ENCODE measurements around the gene BANF1.

BANF1 gene

DNA sequence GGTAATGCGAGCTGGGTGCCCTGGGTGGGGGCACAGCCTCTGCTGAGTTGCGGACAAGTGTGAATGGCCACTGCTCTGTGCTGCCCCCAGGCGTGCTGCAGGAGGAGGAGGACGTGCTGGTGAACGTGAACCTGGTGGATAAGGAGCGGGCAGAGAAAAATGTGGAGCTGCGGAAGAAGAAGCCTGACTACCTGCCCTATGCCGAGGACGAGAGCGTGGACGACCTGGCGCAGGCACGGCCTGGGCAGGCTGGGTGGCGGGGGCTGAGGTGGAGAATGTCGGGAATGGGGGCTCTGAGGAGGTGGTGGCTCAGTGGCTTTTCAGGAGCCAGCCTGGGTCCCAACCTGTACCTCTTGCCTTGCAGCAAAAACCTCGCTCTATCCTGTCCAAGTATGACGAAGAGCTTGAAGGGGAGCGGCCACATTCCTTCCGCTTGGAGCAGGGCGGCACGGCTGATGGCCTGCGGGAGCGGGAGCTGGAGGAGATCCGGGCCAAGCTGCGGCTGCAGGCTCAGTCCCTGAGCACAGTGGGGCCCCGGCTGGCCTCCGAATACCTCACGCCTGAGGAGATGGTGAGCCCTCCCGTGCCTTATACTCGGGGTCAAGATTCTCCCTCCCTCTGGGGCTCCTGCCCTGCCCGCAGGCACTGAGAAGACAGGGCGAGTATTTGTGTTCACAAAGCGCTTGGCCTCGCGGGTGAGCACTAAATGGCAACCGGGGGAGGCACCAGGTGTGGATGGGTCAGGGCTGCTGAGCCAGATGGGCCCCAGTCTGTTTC, 36.1 kb upstream of the BANF1 start:
- Histone ChIP-seq H3K27ac (ENCODE audit: low read depth, low read length, severe bottlenecking) (no peak overlapping the region), H3K9me3 (ENCODE audit: control insufficient read depth, low read length) (no peaks in the 10 kb centered on the region), H3K36me3 (ENCODE audit: control insufficient read depth, insufficient read depth, low read length) (peaks cover 70% of the 10 kb centered on the region), H3K4me3 (ENCODE audit: extremely low read depth, insufficient read depth, low read length, poor library complexity, severe bottlenecking) (no peak overlapping the region), H3K4me1 (ENCODE audit: control insufficient read depth, insufficient read depth, low read length, poor library complexity, severe bottlenecking) (peaks cover 5% of the 10 kb centered on the region)
- 98 to 99% methylated on average over 34 of the region's 36 CpGs for WGBS, 2 experiments (ENCODE audit: insufficient coverage in 2 of 2)

DNA sequence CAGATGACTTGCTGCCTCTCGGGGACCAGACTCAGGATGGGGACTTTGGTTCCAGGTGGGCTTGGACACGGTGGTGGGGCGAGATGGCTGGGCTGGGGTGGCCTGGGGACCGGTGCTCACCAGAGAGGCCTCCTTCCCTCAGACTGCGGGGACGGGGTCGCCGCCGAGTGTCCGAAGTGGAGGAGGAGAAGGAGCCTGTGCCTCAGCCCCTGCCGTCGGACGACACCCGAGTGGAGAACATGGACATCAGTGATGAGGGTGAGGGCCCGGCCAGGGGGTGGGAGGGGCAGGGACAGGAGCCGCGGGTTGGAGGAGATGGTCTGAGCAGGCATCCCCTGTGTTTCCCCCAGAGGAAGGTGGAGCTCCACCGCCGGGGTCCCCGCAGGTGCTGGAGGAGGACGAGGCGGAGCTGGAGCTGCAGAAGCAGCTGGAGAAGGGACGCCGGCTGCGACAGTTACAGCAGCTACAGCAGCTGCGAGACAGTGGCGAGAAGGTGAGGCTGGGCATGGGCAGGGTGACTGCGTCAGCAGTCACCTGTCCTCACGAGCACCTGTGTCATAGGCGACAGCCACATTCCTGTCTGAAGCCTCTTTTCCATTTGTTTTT, 34.9 kb upstream of the BANF1 start:
- 94 to 95% methylated on average over 21 to 23 of the region's 30 CpGs for WGBS, 2 experiments (ENCODE audit: insufficient coverage in 2 of 2)
- Histone ChIP-seq H3K36me3 (ENCODE audit: control insufficient read depth, insufficient read depth, low read length) (peaks cover 79% of the 10 kb centered on the region), H3K27ac (ENCODE audit: low read depth, low read length, severe bottlenecking) (no peak overlapping the region), H3K4me1 (ENCODE audit: control insufficient read depth, insufficient read depth, low read length, poor library complexity, severe bottlenecking) (peaks cover 5% of the 10 kb centered on the region), H3K4me3 (ENCODE audit: extremely low read depth, insufficient read depth, low read length, poor library complexity, severe bottlenecking) (no peak overlapping the region), H3K9me3 (ENCODE audit: control insufficient read depth, low read length) (no peaks in the 10 kb centered on the region)

- no peaks in the 10 kb centered on the region for H3K4me1 ChIP-seq (ENCODE audit: control insufficient read depth, insufficient read depth, low read length, poor library complexity, severe bottlenecking)
- no peak overlapping the region for H3K27ac ChIP-seq (ENCODE audit: low read depth, low read length, severe bottlenecking)
- 91 to 97% methylated on average over 14 to 15 of the region's 15 CpGs for whole genome bisulfite sequencing, 2 experiments (ENCODE audit: insufficient coverage in 2 of 2)
- peaks cover 89% of the 10 kb centered on the region for H3K36me3 ChIP-seq (ENCODE audit: control insufficient read depth, insufficient read depth, low read length)
- no peak overlapping the region for H3K4me3 ChIP-seq (ENCODE audit: extremely low read depth, insufficient read depth, low read length, poor library complexity, severe bottlenecking)
- H3K9me3 ChIP-seq (ENCODE audit: control insufficient read depth, low read length) = no peaks in the 10 kb centered on the region
These were observed 33.5 kb upstream of the BANF1 start for GRCh38 chr11:65968600-65969482.

DNA sequence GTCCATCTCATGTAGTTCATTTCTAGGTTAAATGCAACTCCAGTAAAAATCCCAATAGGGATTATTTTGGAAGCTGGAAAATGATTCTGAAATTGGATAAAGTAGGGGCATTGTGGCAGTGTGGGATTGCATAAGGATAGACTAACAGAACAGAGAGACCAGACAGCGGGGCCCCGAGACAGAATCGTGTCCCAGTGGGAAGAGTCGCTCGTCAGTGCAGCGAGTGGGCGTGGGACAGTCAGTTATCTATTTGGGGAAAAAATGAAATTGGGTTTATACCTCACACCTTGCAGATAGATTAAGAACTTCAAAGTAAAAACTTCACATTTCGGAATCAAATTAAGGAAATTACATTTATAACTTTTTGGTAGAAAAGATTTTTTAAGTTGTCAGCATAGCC, 30.2 kb upstream of the BANF1 start:
- Histone ChIP-seq H3K4me3 (ENCODE audit: extremely low read depth, insufficient read depth, low read length, poor library complexity, severe bottlenecking) (no peak overlapping the region), H3K27ac (ENCODE audit: low read depth, low read length, severe bottlenecking) (no peak overlapping the region), H3K4me1 (ENCODE audit: control insufficient read depth, insufficient read depth, low read length, poor library complexity, severe bottlenecking) (no peaks in the 10 kb centered on the region), H3K9me3 (ENCODE audit: control insufficient read depth, low read length) (no peaks in the 10 kb centered on the region), H3K36me3 (ENCODE audit: control insufficient read depth, insufficient read depth, low read length) (peaks cover 81% of the 10 kb centered on the region)
- WGBS, 2 experiments (ENCODE audit: insufficient coverage in 2 of 2) = 94 to 98% methylated on average over 5 to 7 of the region's 8 CpGs

GRCh38 chr11:65973439-65974110, 28.7 kb upstream of the BANF1 start:
- Histone ChIP-seq H3K27ac (ENCODE audit: low read depth, low read length, severe bottlenecking) (no peak overlapping the region), H3K4me1 (ENCODE audit: control insufficient read depth, insufficient read depth, low read length, poor library complexity, severe bottlenecking) (no peaks in the 10 kb centered on the region), H3K36me3 (ENCODE audit: control insufficient read depth, insufficient read depth, low read length) (peaks cover 81% of the 10 kb centered on the region), H3K9me3 (ENCODE audit: control insufficient read depth, low read length) (no peaks in the 10 kb centered on the region), H3K4me3 (ENCODE audit: extremely low read depth, insufficient read depth, low read length, poor library complexity, severe bottlenecking) (no peak overlapping the region)
- 90 to 91% methylated on average over 11 to 13 of the region's 13 CpGs for whole genome bisulfite sequencing, 2 experiments (ENCODE audit: insufficient coverage in 2 of 2)

GRCh38 chr11:65975771-65976170, 26.5 kb upstream of the BANF1 start:
- H3K4me3 ChIP-seq (ENCODE audit: extremely low read depth, insufficient read depth, low read length, poor library complexity, severe bottlenecking) = no peak overlapping the region
- H3K4me1 ChIP-seq (ENCODE audit: control insufficient read depth, insufficient read depth, low read length, poor library complexity, severe bottlenecking) = no peaks in the 10 kb centered on the region
- no peak overlapping the region for H3K27ac ChIP-seq (ENCODE audit: low read depth, low read length, severe bottlenecking)
- no peaks in the 10 kb centered on the region for H3K9me3 ChIP-seq (ENCODE audit: control insufficient read depth, low read length)
- peaks cover 79% of the 10 kb centered on the region for H3K36me3 ChIP-seq (ENCODE audit: control insufficient read depth, insufficient read depth, low read length)
- WGBS, 2 experiments (ENCODE audit: insufficient coverage in 2 of 2) = 92 to 98% methylated on average over 9 of the region's 9 CpGs

DNA sequence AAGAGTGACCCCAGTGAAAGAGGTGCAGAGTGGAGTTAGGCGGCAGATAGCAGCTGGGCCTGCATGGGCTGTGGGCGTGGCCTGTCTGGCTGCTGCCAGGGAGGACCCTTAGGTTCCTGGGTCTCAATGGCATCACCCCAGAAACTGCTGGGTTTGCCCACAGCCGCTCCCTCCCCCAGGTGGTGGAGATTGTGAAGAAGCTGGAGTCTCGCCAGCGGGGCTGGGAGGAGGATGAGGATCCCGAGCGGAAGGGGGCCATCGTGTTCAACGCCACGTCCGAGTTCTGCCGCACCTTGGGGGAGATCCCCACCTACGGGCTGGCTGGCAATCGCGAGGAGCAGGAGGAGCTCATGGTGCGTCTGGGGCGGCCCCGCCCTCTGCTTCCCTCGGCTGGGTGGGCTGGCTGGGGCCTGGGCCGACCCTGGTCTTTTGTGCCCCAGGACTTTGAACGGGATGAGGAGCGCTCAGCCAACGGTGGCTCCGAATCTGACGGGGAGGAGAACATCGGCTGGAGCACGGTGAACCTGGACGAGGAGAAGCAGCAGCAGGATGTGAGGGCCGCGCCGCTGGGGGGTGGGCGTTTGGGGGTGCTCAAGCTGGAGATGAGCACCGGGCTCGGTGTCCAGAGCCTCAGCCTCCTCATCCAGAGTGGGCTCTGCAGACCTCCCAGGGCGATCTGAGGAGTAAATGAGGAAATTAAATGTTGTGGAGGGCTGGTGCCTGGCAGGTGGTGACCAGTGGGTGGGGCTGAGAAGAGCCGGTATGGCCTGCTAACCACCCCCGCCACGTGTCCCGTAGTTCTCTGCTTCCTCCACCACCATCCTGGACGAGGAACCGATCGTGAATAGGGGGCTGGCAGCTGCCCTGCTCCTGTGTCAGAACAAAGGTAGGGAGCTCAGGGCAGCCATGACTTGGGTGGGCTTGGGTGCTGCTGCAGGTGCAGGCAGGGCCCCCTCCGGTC, 25.8 kb upstream of the BANF1 start:
- 92 to 94% methylated on average over 39 to 42 of the region's 43 CpGs for WGBS, 2 experiments (ENCODE audit: insufficient coverage in 2 of 2)
- no peaks in the 10 kb centered on the region for H3K4me1 ChIP-seq (ENCODE audit: control insufficient read depth, insufficient read depth, low read length, poor library complexity, severe bottlenecking)
- H3K4me3 ChIP-seq (ENCODE audit: extremely low read depth, insufficient read depth, low read length, poor library complexity, severe bottlenecking) = no peak overlapping the region
- no peaks in the 10 kb centered on the region for H3K9me3 ChIP-seq (ENCODE audit: control insufficient read depth, low read length)
- peaks cover 79% of the 10 kb centered on the region for H3K36me3 ChIP-seq (ENCODE audit: control insufficient read depth, insufficient read depth, low read length)
- no peak overlapping the region for H3K27ac ChIP-seq (ENCODE audit: low read depth, low read length, severe bottlenecking)

DNA sequence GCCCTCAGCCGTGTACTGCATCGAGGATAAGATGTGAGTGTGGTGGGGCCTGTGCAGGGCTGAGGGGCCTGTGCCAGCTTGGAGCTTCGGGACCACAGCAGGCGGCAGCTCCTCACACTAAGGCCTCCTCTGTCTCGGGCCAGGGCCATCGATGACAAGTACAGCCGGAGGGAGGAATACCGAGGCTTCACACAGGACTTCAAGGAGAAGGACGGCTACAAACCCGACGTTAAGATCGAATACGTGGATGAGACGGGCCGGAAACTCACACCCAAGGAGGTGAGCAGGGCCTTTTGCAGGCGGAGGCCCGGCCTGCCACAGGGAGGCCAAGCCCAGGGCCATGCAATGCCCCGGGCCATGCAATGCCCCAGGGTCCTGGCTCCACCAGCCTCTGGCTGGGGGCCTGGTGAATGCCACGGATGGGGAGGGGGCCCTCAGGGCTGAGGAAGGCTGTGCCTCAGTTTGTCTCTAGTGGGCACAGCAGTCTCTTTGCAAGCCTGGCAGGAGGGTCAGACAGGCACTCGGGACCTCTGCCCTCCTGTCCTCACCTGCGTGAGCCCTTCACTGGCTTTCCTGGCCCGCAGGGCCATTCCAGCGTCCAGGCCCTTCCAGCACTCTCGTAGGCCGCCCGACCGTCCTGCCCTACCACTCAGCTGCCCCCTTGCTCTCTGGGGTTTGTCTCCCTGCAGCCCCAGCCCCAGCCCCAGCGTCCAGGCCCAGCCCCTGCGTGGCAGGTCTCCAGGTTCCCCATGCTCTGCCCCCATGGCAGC, 24.5 kb upstream of the BANF1 start:
- H3K27ac ChIP-seq (ENCODE audit: low read depth, low read length, severe bottlenecking) = no peak overlapping the region
- H3K4me1 ChIP-seq (ENCODE audit: control insufficient read depth, insufficient read depth, low read length, poor library complexity, severe bottlenecking) = no peaks in the 10 kb centered on the region
- H3K36me3 ChIP-seq (ENCODE audit: control insufficient read depth, insufficient read depth, low read length) = peaks cover 66% of the 10 kb centered on the region
- 95 to 98% methylated on average over 25 to 28 of the region's 29 CpGs for WGBS, 2 experiments (ENCODE audit: insufficient coverage in 2 of 2)
- no peak overlapping the region for H3K4me3 ChIP-seq (ENCODE audit: extremely low read depth, insufficient read depth, low read length, poor library complexity, severe bottlenecking)
- H3K9me3 ChIP-seq (ENCODE audit: control insufficient read depth, low read length) = no peaks in the 10 kb centered on the region
